ENCODE data around the gene PLD1. TPM values are rescaled to one million over a fixed set of nuclear protein-coding genes. Genes with fewer than 3 reads are reported as not detected.
A peak's percentile ranks its signal among the peaks of the same experiment; 100 is the strongest.

The PLD1 gene
- polyA plus RNA-seq, 1 donor: 87.6 TPM

- Histone ChIP-seq H3K4me3 (ENCODE audit: low read length) (no peak overlapping the region), H3K4me1 (ENCODE audit: control insufficient read depth, insufficient read depth, low read length) (no peaks in the 10 kb centered on the region), H3K9me3 (ENCODE audit: control insufficient read depth, low read depth, low read length) (no peaks in the 10 kb centered on the region), H3K27ac (ENCODE audit: low read length) (no peak overlapping the region), H3K36me3 (ENCODE audit: control insufficient read depth, insufficient read depth, low read length) (peaks cover 23% of the 10 kb centered on the region), H3K27me3 (ENCODE audit: control insufficient read depth, insufficient read depth, low read length) (no peaks in the 10 kb centered on the region)
- no peak for DNase-seq
- WGBS (ENCODE audit: insufficient coverage, low lambda C conversion rate): no CpG with 5 or more reads among the region's 3 CpGs
These were observed 211.3 kb downstream of the PLD1 start for GRCh38 chr3:171598990-171599389.

- Histone ChIP-seq H3K27ac (ENCODE audit: low read length) (no peak overlapping the region), H3K4me3 (ENCODE audit: low read length) (no peak overlapping the region), H3K36me3 (ENCODE audit: control insufficient read depth, insufficient read depth, low read length) (no peaks in the 10 kb centered on the region), H3K9me3 (ENCODE audit: control insufficient read depth, low read depth, low read length) (no peaks in the 10 kb centered on the region), H3K4me1 (ENCODE audit: control insufficient read depth, insufficient read depth, low read length) (no peaks in the 10 kb centered on the region), H3K27me3 (ENCODE audit: control insufficient read depth, insufficient read depth, low read length) (no peaks in the 10 kb centered on the region)
- DNase-seq: peak; percentile 21 to 66
These were observed 217.5 kb downstream of the PLD1 start for GRCh38 chr3:171592786-171593185.

GRCh38 chr3:171591070-171591469, 219.2 kb downstream of the PLD1 start:
- Histone ChIP-seq H3K9me3 (ENCODE audit: control insufficient read depth, low read depth, low read length) (no peaks in the 10 kb centered on the region), H3K27ac (ENCODE audit: low read length) (no peak overlapping the region), H3K4me1 (ENCODE audit: control insufficient read depth, insufficient read depth, low read length) (no peaks in the 10 kb centered on the region), H3K27me3 (ENCODE audit: control insufficient read depth, insufficient read depth, low read length) (no peaks in the 10 kb centered on the region), H3K4me3 (ENCODE audit: low read length) (no peak overlapping the region), H3K36me3 (ENCODE audit: control insufficient read depth, insufficient read depth, low read length) (no peaks in the 10 kb centered on the region)
- no peak for DNase-seq

- Histone ChIP-seq H3K36me3 (ENCODE audit: control insufficient read depth, insufficient read depth, low read length) (no peaks in the 10 kb centered on the region), H3K9me3 (ENCODE audit: control insufficient read depth, low read depth, low read length) (no peaks in the 10 kb centered on the region), H3K4me1 (ENCODE audit: control insufficient read depth, insufficient read depth, low read length) (no peaks in the 10 kb centered on the region), H3K27ac (ENCODE audit: low read length) (no peak overlapping the region), H3K27me3 (ENCODE audit: control insufficient read depth, insufficient read depth, low read length) (no peaks in the 10 kb centered on the region), H3K4me3 (ENCODE audit: low read length) (no peak overlapping the region)
- DNase-seq: no peak
- WGBS (ENCODE audit: insufficient coverage, low lambda C conversion rate): no CpG with 5 or more reads among the region's 3 CpGs
These were observed 224.0 kb downstream of the PLD1 start for GRCh38 chr3:171586274-171586673.

GRCh38 chr3:171585039-171585438, 225.2 kb downstream of the PLD1 start:
- H3K4me3 ChIP-seq (ENCODE audit: low read length): no peak overlapping the region
- no peaks in the 10 kb centered on the region for H3K4me1 ChIP-seq (ENCODE audit: control insufficient read depth, insufficient read depth, low read length)
- H3K27me3 ChIP-seq (ENCODE audit: control insufficient read depth, insufficient read depth, low read length): no peaks in the 10 kb centered on the region
- no peak overlapping the region for H3K27ac ChIP-seq (ENCODE audit: low read length)
- DNase-seq: no peak
- WGBS (ENCODE audit: insufficient coverage, low lambda C conversion rate): 88% methylated on average over 1 of the region's 3 CpGs
- no peaks in the 10 kb centered on the region for H3K36me3 ChIP-seq (ENCODE audit: control insufficient read depth, insufficient read depth, low read length)
- H3K9me3 ChIP-seq (ENCODE audit: control insufficient read depth, low read depth, low read length): no peaks in the 10 kb centered on the region

- no peaks in the 10 kb centered on the region for H3K36me3 ChIP-seq (ENCODE audit: control insufficient read depth, insufficient read depth, low read length)
- H3K4me1 ChIP-seq (ENCODE audit: control insufficient read depth, insufficient read depth, low read length): no peaks in the 10 kb centered on the region
- DNase-seq: no peak
- no peak overlapping the region for H3K27ac ChIP-seq (ENCODE audit: low read length)
- no peak overlapping the region for H3K4me3 ChIP-seq (ENCODE audit: low read length)
- H3K27me3 ChIP-seq (ENCODE audit: control insufficient read depth, insufficient read depth, low read length): no peaks in the 10 kb centered on the region
- no peaks in the 10 kb centered on the region for H3K9me3 ChIP-seq (ENCODE audit: control insufficient read depth, low read depth, low read length)
These were observed 226.2 kb downstream of the PLD1 start for GRCh38 chr3:171584100-171584499.

- no peaks in the 10 kb centered on the region for H3K36me3 ChIP-seq (ENCODE audit: control insufficient read depth, insufficient read depth, low read length)
- WGBS (ENCODE audit: insufficient coverage, low lambda C conversion rate): 81% methylated on average over 4 of the region's 6 CpGs
These were observed 235.6 kb downstream of the PLD1 start for GRCh38 chr3:171574556-171575240.

GRCh38 chr3:171569571-171570132, 240.6 kb downstream of the PLD1 start:
- 100% methylated on average over 2 of the region's 7 CpGs for WGBS (ENCODE audit: insufficient coverage, low lambda C conversion rate)
- Histone ChIP-seq H3K27ac (ENCODE audit: low read length) (no peak overlapping the region), H3K4me1 (ENCODE audit: control insufficient read depth, insufficient read depth, low read length) (no peaks in the 10 kb centered on the region), H3K27me3 (ENCODE audit: control insufficient read depth, insufficient read depth, low read length) (no peaks in the 10 kb centered on the region), H3K9me3 (ENCODE audit: control insufficient read depth, low read depth, low read length) (no peaks in the 10 kb centered on the region), H3K4me3 (ENCODE audit: low read length) (no peak overlapping the region), H3K36me3 (ENCODE audit: control insufficient read depth, insufficient read depth, low read length) (no peaks in the 10 kb centered on the region)
- DNase-seq: no peak

More at GRCh38 chr3:171574556-171575240, 235.6 kb downstream of the PLD1 start:
- no peaks in the 10 kb centered on the region for H3K27me3 ChIP-seq (ENCODE audit: control insufficient read depth, insufficient read depth, low read length)
- H3K27ac ChIP-seq (ENCODE audit: low read length): no peak overlapping the region
- no peaks in the 10 kb centered on the region for H3K9me3 ChIP-seq (ENCODE audit: control insufficient read depth, low read depth, low read length)
- no peaks in the 10 kb centered on the region for H3K4me1 ChIP-seq (ENCODE audit: control insufficient read depth, insufficient read depth, low read length)
- H3K4me3 ChIP-seq (ENCODE audit: low read length): no peak overlapping the region
- no peak for DNase-seq

- H3K36me3 ChIP-seq (ENCODE audit: control insufficient read depth, insufficient read depth, low read length): no peaks in the 10 kb centered on the region
- H3K27ac ChIP-seq (ENCODE audit: low read length): no peak overlapping the region
- no peak for DNase-seq
- no peaks in the 10 kb centered on the region for H3K27me3 ChIP-seq (ENCODE audit: control insufficient read depth, insufficient read depth, low read length)
- H3K9me3 ChIP-seq (ENCODE audit: control insufficient read depth, low read depth, low read length): no peaks in the 10 kb centered on the region
- no peaks in the 10 kb centered on the region for H3K4me1 ChIP-seq (ENCODE audit: control insufficient read depth, insufficient read depth, low read length)
- H3K4me3 ChIP-seq (ENCODE audit: low read length): no peak overlapping the region
These were observed 241.5 kb downstream of the PLD1 start for GRCh38 chr3:171568766-171569165.

GRCh38 chr3:171566803-171567422, 243.4 kb downstream of the PLD1 start:
- H3K27me3 ChIP-seq (ENCODE audit: control insufficient read depth, insufficient read depth, low read length): no peaks in the 10 kb centered on the region
- H3K9me3 ChIP-seq (ENCODE audit: control insufficient read depth, low read depth, low read length): no peaks in the 10 kb centered on the region
- H3K4me1 ChIP-seq (ENCODE audit: control insufficient read depth, insufficient read depth, low read length): no peaks in the 10 kb centered on the region
- no peak overlapping the region for H3K27ac ChIP-seq (ENCODE audit: low read length)
- no peaks in the 10 kb centered on the region for H3K36me3 ChIP-seq (ENCODE audit: control insufficient read depth, insufficient read depth, low read length)
- DNase-seq: peak in 1 of 2 donors; percentile 32
- whole genome bisulfite sequencing (ENCODE audit: insufficient coverage, low lambda C conversion rate): 8% methylated on average over 3 of the region's 4 CpGs
- H3K4me3 ChIP-seq (ENCODE audit: low read length): no peak overlapping the region

- no peak overlapping the region for H3K27ac ChIP-seq (ENCODE audit: low read length)
- no CpG with 5 or more reads among the region's 2 CpGs for WGBS (ENCODE audit: insufficient coverage, low lambda C conversion rate)
These were observed 244.7 kb downstream of the PLD1 start for GRCh38 chr3:171565481-171566058.

More at GRCh38 chr3:171565481-171566058, 244.7 kb downstream of the PLD1 start:
- Histone ChIP-seq H3K4me1 (ENCODE audit: control insufficient read depth, insufficient read depth, low read length) (no peaks in the 10 kb centered on the region), H3K4me3 (ENCODE audit: low read length) (no peak overlapping the region), H3K36me3 (ENCODE audit: control insufficient read depth, insufficient read depth, low read length) (no peaks in the 10 kb centered on the region), H3K9me3 (ENCODE audit: control insufficient read depth, low read depth, low read length) (no peaks in the 10 kb centered on the region), H3K27me3 (ENCODE audit: control insufficient read depth, insufficient read depth, low read length) (no peaks in the 10 kb centered on the region)
- no peak for DNase-seq

Data from large intestine (tissue), 3 donors.